Liver (tissue), 9 donors: ENCODE results near the gene PPID. TPM values are rescaled to one million over a fixed set of nuclear protein-coding genes. Genes with fewer than 3 reads are reported as not detected.

ENCODE experiments used
- DNase-seq: peaks from one replicate; pipeline ENCODE4 v3.0.0-alpha.2; 2017; ENCODE audit warnings: low spot score
- H3K27ac ChIP-seq, 2 donors: one replicate each; pipeline ENCODE4 v1.7.0; 2013; ENCODE audit warnings: inconsistent platforms in 2 of 2, low read length in 2 of 2, control low read depth in 1 of 2, low read depth in 1 of 2, mild to moderate bottlenecking in 1 of 2
- H3K27me3 ChIP-seq, 4 donors: one replicate each; pipeline versions ENCODE4 v1.6.1 to v1.7.0; 2013; ENCODE audit warnings: low read length in 3 of 4, inconsistent platforms in 1 of 4, mild to moderate bottlenecking in 1 of 4, moderate library complexity in 1 of 4; ENCODE audit not compliant: control insufficient read depth in 4 of 4, insufficient read depth in 4 of 4
- H3K36me3 ChIP-seq, 4 donors: one replicate each; pipeline versions ENCODE4 v1.6.1 to v1.7.0; 2013; ENCODE audit warnings: low read length in 3 of 4, mild to moderate bottlenecking in 3 of 4, low read depth in 1 of 4, moderate library complexity in 1 of 4; ENCODE audit not compliant: control insufficient read depth in 4 of 4, insufficient read depth in 3 of 4
- H3K4me1 ChIP-seq, 4 donors: one replicate each; pipeline versions ENCODE4 v1.6.1 to v1.7.0; 2013; ENCODE audit warnings: low read length in 3 of 4, mild to moderate bottlenecking in 3 of 4, moderate library complexity in 1 of 4; ENCODE audit not compliant: control insufficient read depth in 4 of 4, insufficient read depth in 4 of 4
- H3K4me3 ChIP-seq, 3 donors: one replicate each; pipeline versions ENCODE4 v1.6.1 to v1.7.0; 2013; ENCODE audit warnings: low read length in 3 of 3, control low read depth in 1 of 3, low read depth in 1 of 3, mild to moderate bottlenecking in 1 of 3
- H3K9ac ChIP-seq, 2 donors: one replicate each; pipeline ENCODE4 v1.7.0; 2013; ENCODE audit warnings: low read length in 2 of 2, mild to moderate bottlenecking in 2 of 2, moderate library complexity in 2 of 2, control low read depth in 1 of 2, low read depth in 1 of 2
- H3K9me3 ChIP-seq, 4 donors: one replicate each; pipeline versions ENCODE4 v1.6.1 to v1.7.0; 2013; ENCODE audit warnings: low read length in 3 of 4; ENCODE audit not compliant: control insufficient read depth in 4 of 4
- FOXA1 ChIP-seq: IDR thresholded peaks from 2 replicates; pipeline ENCODE4 v1.6.1; 2016; ENCODE audit warnings: antibody characterized with exemption
- HNF4A ChIP-seq, 2 donors: conservative IDR thresholded peaks; 2 replicates each; pipeline ENCODE4 v1.6.1; 2016; ENCODE audit warnings: antibody characterized with exemption in 2 of 2, mild to moderate bottlenecking in 2 of 2
- JUND ChIP-seq, 2 donors: IDR thresholded peaks; 2 replicates each; pipeline ENCODE4 v1.6.1; 2016; ENCODE audit warnings: antibody characterized with exemption in 2 of 2
- NR2F2 ChIP-seq: IDR thresholded peaks from 2 replicates; pipeline ENCODE4 v1.6.1; 2016; ENCODE audit warnings: antibody characterized with exemption
- RAD21 ChIP-seq, 2 donors: IDR thresholded peaks; 2 replicates each; pipeline ENCODE4 v1.6.1; 2016; ENCODE audit warnings: antibody characterized with exemption in 2 of 2, mild to moderate bottlenecking in 2 of 2
- REST ChIP-seq: IDR thresholded peaks from 2 replicates; pipeline ENCODE4 v1.6.1; 2016; ENCODE audit warnings: antibody characterized with exemption, mild to moderate bottlenecking
- RXRA ChIP-seq, 2 donors: IDR thresholded peaks; 2 replicates each; pipeline ENCODE4 v1.6.1; 2017 to 2018; ENCODE audit warnings: antibody characterized with exemption in 2 of 2, mild to moderate bottlenecking in 1 of 2
- TAF1 ChIP-seq: conservative IDR thresholded peaks from 2 replicates; pipeline ENCODE4 v1.6.1; 2016; ENCODE audit warnings: antibody characterized with exemption, mild to moderate bottlenecking
- YY1 ChIP-seq: IDR thresholded peaks from 2 replicates; pipeline ENCODE4 v1.6.1; 2016; ENCODE audit warnings: antibody characterized with exemption, mild to moderate bottlenecking
- WGBS: extraction: QIAGEN DNeasy Blood & Tissue Kit; methylation state at CpG from one replicate; pipeline ENCODE4 v1.1.7; 2013; 5-methylcytosine and 5-hydroxymethylcytosine counted together
- polyA plus RNA-seq, 2 donors: library from polyadenylated mRNA; stranded (reverse) in 1 of 2; unstranded in 1 of 2; fragments of 200-250 nt in 1 of 2; fragments of >200 nt in 1 of 2; fragmentation: Nextera tagmentation in 1 of 2; extraction: Ambion mirVana in 1 of 2; gene quantifications; one replicate each; pipeline versions ENCODE4 v1.2.1 to v1.2.3, GENCODE V29; 2013 to 2015
- total RNA-seq, 2 donors: library from RNA; depleted of rRNA; stranded (reverse); fragments of >200 nt; gene quantifications; one replicate each; pipeline ENCODE4 v1.2.3, GENCODE V29; 2014
- TF ChIP-seq, protein P1 (sequence below): IDR thresholded peaks from 2 replicates; pipeline ENCODE4 v1.6.1; 2016; ENCODE audit warnings: antibody characterized with exemption
- TF ChIP-seq, protein P2 (sequence below): IDR thresholded peaks from 2 replicates; pipeline ENCODE4 v1.6.1; 2016; ENCODE audit warnings: antibody characterized with exemption
- TF ChIP-seq, protein P3 (sequence below): fragments of 150-350 bp; IDR thresholded peaks from 2 replicates; pipeline ENCODE4 v1.5.1; 2017; ENCODE audit warnings: improper control_type of control experiment, low read depth, low read length; ENCODE audit not compliant: missing input control
- TF ChIP-seq, protein P4 (sequence below): IDR thresholded peaks from 2 replicates; pipeline ENCODE4 v1.6.1; 2016; ENCODE audit warnings: antibody characterized with exemption
- donor health status: healthy.
- donor health status: healthy.
- donor health status: healthy.
- donor health status: healthy.
- donor health status: healthy.

PPID gene
- total and polyA plus RNA-seq, 4 donors: 14.8 to 53.6 (median 15.9) TPM

DNA sequence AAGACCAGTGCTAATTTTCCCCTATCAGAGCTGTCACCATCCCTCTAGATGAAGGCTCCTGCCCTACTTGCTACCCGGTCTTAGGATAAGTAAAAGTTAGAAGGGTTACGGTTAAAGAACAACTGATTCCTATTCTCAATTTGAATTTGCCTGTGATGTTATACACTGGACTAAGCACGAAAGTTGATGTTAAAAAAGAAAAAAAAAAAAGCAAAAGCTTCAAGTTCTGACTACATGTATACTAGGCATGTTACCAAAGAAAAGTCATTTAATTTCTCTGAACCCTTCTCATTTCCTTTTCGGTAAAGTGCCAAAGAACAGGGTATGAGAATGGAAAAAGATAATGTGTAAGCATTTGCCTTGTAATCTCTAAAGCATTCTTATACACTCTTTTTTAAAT, 1.4 kb upstream of the PPID start (continued):
- TF ChIP-seq, protein P1, sequence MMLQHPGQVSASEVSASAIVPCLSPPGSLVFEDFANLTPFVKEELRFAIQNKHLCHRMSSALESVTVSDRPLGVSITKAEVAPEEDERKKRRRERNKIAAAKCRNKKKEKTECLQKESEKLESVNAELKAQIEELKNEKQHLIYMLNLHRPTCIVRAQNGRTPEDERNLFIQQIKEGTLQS: no peak
- no peak for TF ChIP-seq RAD21 (IDR thresholded peaks at IDR 0.05)

GRCh38 chr4:158722291-158722916, 792 bp downstream of the PPID start:
- H3K27ac ChIP-seq: peak overlapping the region; percentile 81 to 90
- no peaks in the 10 kb centered on the region for H3K27me3 ChIP-seq
- no peaks in the 10 kb centered on the region for H3K9me3 ChIP-seq
- TF ChIP-seq HNF4A (conservative IDR thresholded peaks at IDR 0.05) (no peak), NR2F2 (no peak), REST (no peak)
- TF ChIP-seq, protein P2, sequence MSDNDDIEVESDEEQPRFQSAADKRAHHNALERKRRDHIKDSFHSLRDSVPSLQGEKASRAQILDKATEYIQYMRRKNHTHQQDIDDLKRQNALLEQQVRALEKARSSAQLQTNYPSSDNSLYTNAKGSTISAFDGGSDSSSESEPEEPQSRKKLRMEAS: peak; percentile 40
- peaks cover 0 to 18% (median 6%) of the 10 kb centered on the region in 4 donors for H3K4me1 ChIP-seq
- 9% methylated on average over 16 of the region's 16 CpGs for WGBS
- H3K4me3 ChIP-seq: peak overlapping the region; percentile 75 to 93 (median 89)
- peaks cover 2 to 27% (median 23%) of the 10 kb centered on the region in 4 donors for H3K36me3 ChIP-seq
- H3K9ac ChIP-seq: peak overlapping the region; percentile 63 to 88
- no peak for DNase-seq

GRCh38 chr4:158721680-158722079, 1.5 kb downstream of the PPID start:
- no peak overlapping the region for H3K4me3 ChIP-seq
- TF ChIP-seq NR2F2 (no peak), TAF1 (no peak)

DNA sequence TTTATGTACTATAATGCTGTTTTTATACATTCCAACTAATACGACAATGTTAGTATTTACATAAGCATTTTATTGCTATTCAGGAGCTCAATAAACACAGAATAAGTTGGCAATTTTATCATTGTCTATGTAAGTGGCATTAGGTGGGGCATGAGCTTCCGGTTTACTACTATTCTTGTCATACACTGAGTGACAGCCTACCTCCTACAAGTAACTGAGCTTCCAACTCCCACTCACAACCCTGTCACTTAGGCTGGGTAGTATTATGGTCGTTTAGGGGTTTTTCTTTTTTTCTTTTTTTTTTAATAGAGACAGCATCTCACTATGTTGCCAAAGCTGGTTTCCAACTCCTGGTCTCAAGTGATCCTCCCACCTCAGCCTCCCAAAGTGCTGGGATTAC, 7.4 kb downstream of the PPID start:
- peaks cover 0 to 3% (median 0%) of the 10 kb centered on the region in 4 donors for H3K4me1 ChIP-seq
- H3K36me3 ChIP-seq: peaks cover 7 to 66% (median 56%) of the 10 kb centered on the region in 4 donors
- no peak overlapping the region for H3K9ac ChIP-seq
- no peak overlapping the region for H3K4me3 ChIP-seq
- no peaks in the 10 kb centered on the region for H3K27me3 ChIP-seq
- WGBS: 82% methylated on average over 3 of the region's 3 CpGs
- H3K9me3 ChIP-seq: no peaks in the 10 kb centered on the region
- DNase-seq: no peak
- no peak overlapping the region for H3K27ac ChIP-seq
- TF ChIP-seq, protein P3, sequence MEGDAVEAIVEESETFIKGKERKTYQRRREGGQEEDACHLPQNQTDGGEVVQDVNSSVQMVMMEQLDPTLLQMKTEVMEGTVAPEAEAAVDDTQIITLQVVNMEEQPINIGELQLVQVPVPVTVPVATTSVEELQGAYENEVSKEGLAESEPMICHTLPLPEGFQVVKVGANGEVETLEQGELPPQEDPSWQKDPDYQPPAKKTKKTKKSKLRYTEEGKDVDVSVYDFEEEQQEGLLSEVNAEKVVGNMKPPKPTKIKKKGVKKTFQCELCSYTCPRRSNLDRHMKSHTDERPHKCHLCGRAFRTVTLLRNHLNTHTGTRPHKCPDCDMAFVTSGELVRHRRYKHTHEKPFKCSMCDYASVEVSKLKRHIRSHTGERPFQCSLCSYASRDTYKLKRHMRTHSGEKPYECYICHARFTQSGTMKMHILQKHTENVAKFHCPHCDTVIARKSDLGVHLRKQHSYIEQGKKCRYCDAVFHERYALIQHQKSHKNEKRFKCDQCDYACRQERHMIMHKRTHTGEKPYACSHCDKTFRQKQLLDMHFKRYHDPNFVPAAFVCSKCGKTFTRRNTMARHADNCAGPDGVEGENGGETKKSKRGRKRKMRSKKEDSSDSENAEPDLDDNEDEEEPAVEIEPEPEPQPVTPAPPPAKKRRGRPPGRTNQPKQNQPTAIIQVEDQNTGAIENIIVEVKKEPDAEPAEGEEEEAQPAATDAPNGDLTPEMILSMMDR: no peak
- TF ChIP-seq JUND (IDR thresholded peaks at IDR 0.05) (no peak), RXRA (IDR thresholded peaks at IDR 0.05) (no peak), RAD21 (IDR thresholded peaks at IDR 0.05) (no peak), HNF4A (conservative IDR thresholded peaks at IDR 0.05) (no peak), YY1 (no peak), FOXA1 (no peak), REST (no peak), NR2F2 (no peak)
- TF ChIP-seq, protein P4, sequence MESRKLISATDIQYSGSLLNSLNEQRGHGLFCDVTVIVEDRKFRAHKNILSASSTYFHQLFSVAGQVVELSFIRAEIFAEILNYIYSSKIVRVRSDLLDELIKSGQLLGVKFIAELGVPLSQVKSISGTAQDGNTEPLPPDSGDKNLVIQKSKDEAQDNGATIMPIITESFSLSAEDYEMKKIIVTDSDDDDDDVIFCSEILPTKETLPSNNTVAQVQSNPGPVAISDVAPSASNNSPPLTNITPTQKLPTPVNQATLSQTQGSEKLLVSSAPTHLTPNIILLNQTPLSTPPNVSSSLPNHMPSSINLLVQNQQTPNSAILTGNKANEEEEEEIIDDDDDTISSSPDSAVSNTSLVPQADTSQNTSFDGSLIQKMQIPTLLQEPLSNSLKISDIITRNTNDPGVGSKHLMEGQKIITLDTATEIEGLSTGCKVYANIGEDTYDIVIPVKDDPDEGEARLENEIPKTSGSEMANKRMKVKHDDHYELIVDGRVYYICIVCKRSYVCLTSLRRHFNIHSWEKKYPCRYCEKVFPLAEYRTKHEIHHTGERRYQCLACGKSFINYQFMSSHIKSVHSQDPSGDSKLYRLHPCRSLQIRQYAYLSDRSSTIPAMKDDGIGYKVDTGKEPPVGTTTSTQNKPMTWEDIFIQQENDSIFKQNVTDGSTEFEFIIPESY: no peak

More at GRCh38 chr4:158721680-158722079, 1.5 kb downstream of the PPID start:
- Histone ChIP-seq H3K27me3 (no peaks in the 10 kb centered on the region), H3K4me1 (peaks cover 0 to 18% (median 6%) of the 10 kb centered on the region in 4 donors), H3K27ac (no peak overlapping the region), H3K9ac (no peak overlapping the region), H3K36me3 (peaks cover 3 to 31% (median 25%) of the 10 kb centered on the region in 4 donors), H3K9me3 (no peaks in the 10 kb centered on the region)
- WGBS: 93% methylated on average over 1 of the region's 1 CpG
- DNase-seq: no peak
